Measurements from ENCODE around the gene RBPMS2.

RBPMS2 gene

GRCh38 chr15:64690008-64690407, 85.4 kb downstream of the RBPMS2 start:
- H3K4me3 ChIP-seq (ENCODE audit: control insufficient read depth, low read depth, low read length) = no peak overlapping the region
- DNase-seq (ENCODE audit: low read depth) = no peak
- no peak for TF ChIP-seq CTCF (conservative IDR thresholded peaks at IDR 0.05; ENCODE audit: control insufficient read depth, insufficient read depth, low read depth, low read length)
